Measurements from ENCODE around the gene SLC9A9.

SLC9A9 gene

GRCh38 chr3:143418391-143418790, 429.9 kb downstream of the SLC9A9 start:
- Histone ChIP-seq H3K27ac (no peak overlapping the region), H3K9me3 (ENCODE audit: severe bottlenecking) (no peaks in the 10 kb centered on the region), H3K36me3 (no peaks in the 10 kb centered on the region), H3K4me3 (ENCODE audit: low read depth, low read length) (no peak overlapping the region), H3K27me3 (ENCODE audit: insufficient read depth, low read depth, severe bottlenecking) (no peaks in the 10 kb centered on the region)
- TF ChIP-seq, protein P1, sequence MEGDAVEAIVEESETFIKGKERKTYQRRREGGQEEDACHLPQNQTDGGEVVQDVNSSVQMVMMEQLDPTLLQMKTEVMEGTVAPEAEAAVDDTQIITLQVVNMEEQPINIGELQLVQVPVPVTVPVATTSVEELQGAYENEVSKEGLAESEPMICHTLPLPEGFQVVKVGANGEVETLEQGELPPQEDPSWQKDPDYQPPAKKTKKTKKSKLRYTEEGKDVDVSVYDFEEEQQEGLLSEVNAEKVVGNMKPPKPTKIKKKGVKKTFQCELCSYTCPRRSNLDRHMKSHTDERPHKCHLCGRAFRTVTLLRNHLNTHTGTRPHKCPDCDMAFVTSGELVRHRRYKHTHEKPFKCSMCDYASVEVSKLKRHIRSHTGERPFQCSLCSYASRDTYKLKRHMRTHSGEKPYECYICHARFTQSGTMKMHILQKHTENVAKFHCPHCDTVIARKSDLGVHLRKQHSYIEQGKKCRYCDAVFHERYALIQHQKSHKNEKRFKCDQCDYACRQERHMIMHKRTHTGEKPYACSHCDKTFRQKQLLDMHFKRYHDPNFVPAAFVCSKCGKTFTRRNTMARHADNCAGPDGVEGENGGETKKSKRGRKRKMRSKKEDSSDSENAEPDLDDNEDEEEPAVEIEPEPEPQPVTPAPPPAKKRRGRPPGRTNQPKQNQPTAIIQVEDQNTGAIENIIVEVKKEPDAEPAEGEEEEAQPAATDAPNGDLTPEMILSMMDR (IDR thresholded peaks at IDR 0.05; ENCODE audit: low read depth, low read length), result no peak
- DNase-seq, result no peak

DNA sequence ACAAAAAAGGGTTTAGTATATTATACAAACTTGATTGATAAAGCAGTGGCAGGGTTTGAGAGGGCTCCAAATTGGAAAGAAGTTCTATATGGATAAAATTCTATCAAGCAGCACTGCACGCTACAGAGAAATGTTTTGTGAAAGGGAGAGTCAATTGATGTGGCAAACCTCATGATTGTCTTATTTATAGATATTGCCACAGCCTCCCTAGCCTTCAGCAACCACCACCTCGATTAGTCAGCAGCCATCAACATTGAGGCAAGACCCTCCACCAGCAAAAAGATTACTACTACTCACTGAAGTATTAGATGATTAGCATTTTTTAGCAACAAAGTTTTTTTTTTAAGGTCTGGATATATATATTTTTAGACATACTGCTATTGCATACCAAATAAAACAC, 432.0 kb downstream of the SLC9A9 start:
- H3K9me3 ChIP-seq (ENCODE audit: severe bottlenecking), result no peaks in the 10 kb centered on the region
- H3K27me3 ChIP-seq (ENCODE audit: insufficient read depth, low read depth, severe bottlenecking), result no peaks in the 10 kb centered on the region
- no peak for DNase-seq

GRCh38 chr3:143414571-143415253, 433.6 kb downstream of the SLC9A9 start:
- no peak overlapping the region for H3K27ac ChIP-seq
- DNase-seq, result no peak
- no peaks in the 10 kb centered on the region for H3K9me3 ChIP-seq (ENCODE audit: severe bottlenecking)
- H3K36me3 ChIP-seq, result no peaks in the 10 kb centered on the region
- no peaks in the 10 kb centered on the region for H3K27me3 ChIP-seq (ENCODE audit: insufficient read depth, low read depth, severe bottlenecking)
- TF ChIP-seq, protein P1 (IDR thresholded peaks at IDR 0.05; ENCODE audit: low read depth, low read length), result no peak
- H3K4me3 ChIP-seq (ENCODE audit: low read depth, low read length), result no peak overlapping the region

More for the DNA sequence above, 432.0 kb downstream of the SLC9A9 start:
- Histone ChIP-seq H3K27ac (no peak overlapping the region), H3K4me3 (ENCODE audit: low read depth, low read length) (no peak overlapping the region), H3K36me3 (no peaks in the 10 kb centered on the region)
- TF ChIP-seq, protein P1 (IDR thresholded peaks at IDR 0.05; ENCODE audit: low read depth, low read length), result no peak

DNA sequence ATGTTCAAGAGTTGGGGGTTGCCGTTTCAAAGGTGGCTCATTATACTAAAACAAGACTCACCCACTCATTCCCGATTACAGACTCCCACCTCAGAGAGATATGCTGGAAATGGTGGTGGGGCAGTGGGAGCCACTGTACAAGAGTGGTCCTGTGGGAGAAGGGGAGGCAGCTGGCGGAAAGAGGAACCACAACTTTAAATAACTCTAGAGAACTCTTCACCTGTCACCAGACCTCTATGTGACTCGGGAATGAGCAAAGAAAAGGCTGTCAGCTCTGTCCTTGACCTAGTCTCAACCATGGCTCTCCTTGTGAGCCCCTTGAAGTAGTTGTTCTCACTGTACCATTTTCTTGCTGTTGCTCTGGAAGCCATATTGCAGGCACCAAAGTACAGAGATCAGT, 434.9 kb downstream of the SLC9A9 start:
- H3K27me3 ChIP-seq (ENCODE audit: insufficient read depth, low read depth, severe bottlenecking), result no peaks in the 10 kb centered on the region
- no peak overlapping the region for H3K27ac ChIP-seq
- no peak for DNase-seq
- H3K4me3 ChIP-seq (ENCODE audit: low read depth, low read length), result no peak overlapping the region
- no peaks in the 10 kb centered on the region for H3K9me3 ChIP-seq (ENCODE audit: severe bottlenecking)
- TF ChIP-seq, protein P1 (IDR thresholded peaks at IDR 0.05; ENCODE audit: low read depth, low read length), result no peak
- H3K36me3 ChIP-seq, result no peaks in the 10 kb centered on the region

DNA sequence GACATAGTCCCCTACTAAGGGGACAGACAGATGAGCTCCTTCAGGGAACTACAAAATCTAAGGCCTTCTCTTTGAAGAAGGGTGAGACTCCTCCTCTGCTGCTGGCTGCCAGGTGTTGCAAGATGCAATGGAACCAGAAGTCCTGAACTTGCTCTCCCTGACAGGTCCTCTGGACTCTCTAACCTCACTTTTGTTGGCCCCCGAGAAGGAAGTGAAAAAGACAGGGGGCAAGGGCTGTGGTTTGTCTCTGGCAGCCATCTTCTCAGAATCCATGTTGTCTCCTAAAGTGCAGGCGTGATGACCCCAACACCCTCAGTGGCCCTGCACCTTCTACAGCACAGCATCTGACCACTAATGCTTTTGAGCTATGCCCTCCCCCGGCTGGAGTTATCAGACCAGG, 436.2 kb downstream of the SLC9A9 start:
- no peak overlapping the region for H3K4me3 ChIP-seq (ENCODE audit: low read depth, low read length)
- no peak overlapping the region for H3K27ac ChIP-seq
- TF ChIP-seq, protein P1 (IDR thresholded peaks at IDR 0.05; ENCODE audit: low read depth, low read length), result no peak
- H3K36me3 ChIP-seq, result no peaks in the 10 kb centered on the region
- DNase-seq, result no peak
- H3K9me3 ChIP-seq (ENCODE audit: severe bottlenecking), result no peaks in the 10 kb centered on the region
- no peaks in the 10 kb centered on the region for H3K27me3 ChIP-seq (ENCODE audit: insufficient read depth, low read depth, severe bottlenecking)

GRCh38 chr3:143410259-143410658, 438.0 kb downstream of the SLC9A9 start:
- no peak for DNase-seq
- Histone ChIP-seq H3K4me3 (ENCODE audit: low read depth, low read length) (no peak overlapping the region), H3K27ac (no peak overlapping the region), H3K27me3 (ENCODE audit: insufficient read depth, low read depth, severe bottlenecking) (no peaks in the 10 kb centered on the region), H3K36me3 (no peaks in the 10 kb centered on the region), H3K9me3 (ENCODE audit: severe bottlenecking) (no peaks in the 10 kb centered on the region)
- TF ChIP-seq, protein P1 (IDR thresholded peaks at IDR 0.05; ENCODE audit: low read depth, low read length), result no peak
